Kidney capillary endothelial cell (primary cell): Measurements from ENCODE around the gene SNAI3.

ENCODE experiments used
- DNase-seq: peaks from one replicate; pipeline ENCODE4 v3.0.0-alpha.2; 2018; ENCODE audit warnings: low spot score

SNAI3 gene

DNA sequence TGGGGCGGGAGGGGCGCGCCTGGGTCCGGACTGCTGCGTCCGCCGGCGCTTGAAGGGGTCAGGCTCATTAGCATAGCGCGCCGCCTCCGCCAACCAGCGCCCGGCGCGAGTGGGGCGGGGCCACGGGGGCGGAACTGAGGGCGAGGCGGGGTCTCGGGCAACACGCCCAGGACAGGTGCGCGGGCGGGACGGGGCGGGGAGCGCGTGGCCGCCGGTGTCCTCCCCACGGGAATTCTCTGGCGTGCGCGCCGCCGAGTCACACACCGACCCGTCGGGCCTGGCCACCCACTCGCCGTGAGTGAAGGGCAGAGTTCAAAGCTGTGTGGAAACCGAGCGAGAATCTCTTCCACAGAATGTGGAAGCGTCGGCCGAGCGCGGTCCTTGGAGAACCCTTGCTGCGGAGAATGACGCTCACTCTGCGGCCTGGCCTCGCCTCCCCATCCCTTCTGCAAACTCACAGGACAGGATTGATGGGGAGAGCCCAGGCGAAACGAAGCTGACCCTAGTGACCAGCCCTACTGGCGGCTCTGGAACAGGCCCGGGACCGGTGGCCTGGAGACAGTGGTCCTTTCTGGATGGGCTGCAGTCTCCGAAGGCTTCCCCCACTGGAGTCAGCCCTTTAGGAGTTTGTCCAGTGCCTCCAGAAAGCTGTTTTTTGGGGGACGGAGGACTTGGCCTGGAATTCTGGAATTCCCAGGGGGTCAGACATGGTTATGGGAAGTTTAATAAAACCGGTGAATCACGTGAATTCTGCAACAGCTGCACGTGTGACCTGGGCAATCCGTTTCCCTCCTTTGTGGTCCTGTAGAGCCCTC is at the start of gene SNAI3:
Gene SNAI3 (minus strand): TSS at position 69 of the 815 bp plus-strand sequence. CDS start 101 bp downstream, outside the sequence.
- no peak for DNase-seq

DNA sequence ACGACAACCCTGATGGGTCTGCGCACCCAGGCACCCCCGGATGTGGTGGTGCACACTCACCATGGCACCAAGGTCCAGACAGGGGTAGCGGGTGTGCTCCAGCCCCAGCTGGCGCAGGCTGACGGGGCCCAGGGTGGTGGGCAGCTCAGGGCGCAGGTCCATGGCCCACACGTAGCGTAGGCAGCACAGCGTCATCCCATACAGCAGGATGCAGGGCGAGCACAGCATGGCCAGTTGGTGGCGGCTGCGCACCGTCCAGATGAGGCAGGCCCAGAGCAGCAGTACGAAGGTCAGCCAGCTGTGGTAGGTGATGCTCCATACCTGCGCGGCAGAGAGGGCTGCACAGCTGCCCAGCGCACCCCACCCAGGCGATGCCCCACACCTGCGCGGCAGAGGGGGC is 49.8 kb upstream of the SNAI3 start:
- no peak for DNase-seq

DNA sequence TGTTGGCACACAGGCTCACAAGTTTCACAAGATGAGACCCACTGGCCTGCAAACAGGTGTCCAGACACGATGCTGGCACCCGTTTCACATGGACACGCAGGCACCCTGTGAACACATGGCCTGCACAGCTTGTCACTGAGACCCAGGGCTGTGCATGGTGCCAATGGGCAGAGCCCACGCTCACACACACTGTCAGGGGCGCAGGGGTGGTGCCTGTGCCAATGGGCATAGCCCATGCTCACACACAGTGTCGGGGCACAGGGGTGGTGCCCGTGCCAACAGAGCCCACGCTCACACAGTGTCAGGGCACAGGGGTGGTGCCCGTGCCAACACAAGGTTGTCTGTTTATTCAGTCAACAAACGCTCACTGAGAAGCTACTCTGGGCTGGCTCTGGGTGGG is 49.3 kb upstream of the SNAI3 start:
- no peak for DNase-seq

DNA sequence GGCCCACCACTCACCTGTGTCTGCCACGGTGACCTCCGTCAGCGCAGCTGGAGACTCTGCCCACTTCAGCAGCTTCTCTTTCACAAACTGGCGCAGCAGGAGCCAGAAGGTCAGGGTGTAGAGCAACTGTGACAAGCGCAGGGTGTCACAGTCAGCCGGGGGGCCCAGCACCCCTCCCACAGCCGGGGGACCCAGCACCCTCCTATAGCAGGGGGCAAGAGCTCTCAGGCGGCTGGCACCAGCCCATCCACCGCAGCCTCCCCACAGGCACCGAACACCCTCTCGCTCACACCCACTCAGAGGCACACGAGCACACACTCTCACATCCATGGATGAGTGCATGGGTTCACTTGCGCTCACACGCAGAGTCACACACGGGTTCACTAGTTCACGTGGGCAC is 48.8 kb upstream of the SNAI3 start:
- DNase-seq, result no peak

DNA sequence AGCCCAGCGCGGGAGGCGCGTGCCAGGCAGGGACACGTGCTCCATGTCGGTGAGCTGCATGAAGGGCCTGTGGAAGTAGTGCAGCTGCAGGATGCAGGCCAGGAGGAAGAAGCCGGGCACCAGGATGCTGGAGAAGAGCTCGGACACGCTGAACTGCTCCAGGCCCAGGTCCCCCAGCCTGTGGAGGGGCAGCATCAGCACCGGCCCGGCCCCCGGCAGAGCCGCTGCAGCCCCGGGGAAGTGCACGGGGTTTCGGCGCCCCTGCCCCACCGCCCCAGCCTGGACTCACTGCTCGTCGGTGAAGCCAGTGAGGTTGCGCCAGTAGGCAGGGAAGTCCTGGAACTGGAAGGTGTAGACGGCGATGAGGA is 48.0 kb upstream of the SNAI3 start:
- no peak for DNase-seq

DNA sequence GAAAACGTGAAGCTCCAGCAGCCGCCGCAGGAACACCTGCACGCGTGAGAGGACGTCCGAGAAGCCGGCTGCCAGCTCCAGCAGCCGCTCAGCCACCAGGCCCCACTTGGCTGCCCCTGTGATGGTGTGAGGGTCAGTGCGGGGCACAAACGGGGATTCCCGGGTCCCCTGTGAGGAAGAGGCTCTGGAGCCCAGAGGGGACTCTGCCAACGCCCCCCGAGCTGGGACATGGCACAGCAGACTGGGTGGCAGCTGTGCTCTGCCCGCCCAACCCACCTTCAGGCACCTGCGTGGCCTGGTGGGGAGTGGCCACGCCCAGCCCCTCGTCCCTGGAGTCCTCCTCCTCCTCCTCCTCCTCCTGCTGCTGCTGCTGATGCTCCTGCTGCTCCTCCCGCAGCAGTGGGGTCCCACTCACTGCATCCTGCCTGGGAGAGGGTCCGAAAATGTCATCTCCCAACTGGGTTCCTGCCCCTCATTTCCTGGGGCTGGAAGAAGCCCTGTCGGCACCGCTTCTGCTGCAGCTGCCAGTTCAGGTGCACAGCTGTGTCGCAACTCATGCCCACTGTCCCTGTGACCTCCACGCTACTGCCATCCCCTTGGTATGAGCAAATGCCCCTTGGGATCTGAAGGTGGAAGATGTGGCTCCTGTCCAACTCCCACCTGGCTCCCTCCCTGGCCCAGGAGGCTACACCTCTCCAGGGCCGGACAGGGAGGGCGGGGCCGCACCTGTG is 47.5 kb upstream of the SNAI3 start:
- no peak for DNase-seq

DNA sequence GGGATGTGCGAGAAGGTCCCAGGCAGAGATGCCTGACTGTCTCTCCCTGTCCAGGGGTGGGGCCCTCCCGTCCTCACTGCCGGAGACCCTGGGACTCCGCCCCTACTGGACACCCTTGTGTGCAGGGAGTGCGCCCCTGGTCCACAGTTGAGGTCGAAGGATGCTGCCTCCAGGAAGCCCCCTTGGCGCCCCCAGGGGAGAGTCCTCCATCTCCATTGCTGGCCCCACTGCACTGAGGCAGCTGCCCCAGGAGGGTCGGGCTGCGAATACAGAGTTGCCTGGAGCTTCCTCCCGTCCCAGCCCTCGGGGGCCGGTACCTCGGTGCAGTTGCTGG is 46.6 kb upstream of the SNAI3 start:
- DNase-seq, result no peak

DNA sequence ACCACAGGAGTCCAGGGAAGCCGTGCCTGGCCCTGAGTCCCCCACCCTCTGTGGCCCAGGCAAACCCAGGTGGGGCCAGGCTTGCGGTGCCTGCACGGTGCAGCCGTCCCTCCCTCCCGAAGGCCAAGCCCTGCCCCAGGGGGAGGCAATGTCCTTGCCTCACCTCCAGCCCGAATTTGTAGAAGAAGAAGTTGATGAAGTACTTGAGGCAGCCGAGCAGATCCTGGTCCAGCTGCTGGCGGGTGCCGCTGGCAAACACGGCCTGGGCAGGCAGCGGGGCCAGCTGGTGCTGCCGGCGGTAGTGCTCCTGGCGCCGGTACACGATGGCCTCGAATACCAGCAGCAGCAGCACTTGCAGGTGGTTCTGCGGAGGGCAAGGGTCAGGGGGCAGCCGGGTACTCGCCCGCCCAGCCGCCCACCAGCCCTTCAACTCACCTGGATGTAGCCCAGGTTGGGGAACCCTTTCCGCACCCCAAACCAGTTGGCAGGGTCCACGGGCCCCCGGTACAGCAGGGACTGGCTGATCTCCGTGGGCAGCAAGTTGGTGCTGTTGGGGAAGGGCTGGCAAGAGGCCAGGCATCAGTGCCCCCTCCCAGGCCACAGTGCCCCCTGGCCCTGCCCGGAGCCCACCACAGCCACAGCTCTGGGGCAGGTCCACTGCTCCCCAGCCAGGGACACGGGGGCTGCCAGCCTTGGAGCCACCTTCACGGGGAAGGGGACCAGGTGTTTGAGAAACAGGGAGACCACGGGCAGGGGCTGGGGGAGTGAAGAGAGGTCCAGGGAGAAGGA is 46.1 kb upstream of the SNAI3 start:
- no peak for DNase-seq

DNA sequence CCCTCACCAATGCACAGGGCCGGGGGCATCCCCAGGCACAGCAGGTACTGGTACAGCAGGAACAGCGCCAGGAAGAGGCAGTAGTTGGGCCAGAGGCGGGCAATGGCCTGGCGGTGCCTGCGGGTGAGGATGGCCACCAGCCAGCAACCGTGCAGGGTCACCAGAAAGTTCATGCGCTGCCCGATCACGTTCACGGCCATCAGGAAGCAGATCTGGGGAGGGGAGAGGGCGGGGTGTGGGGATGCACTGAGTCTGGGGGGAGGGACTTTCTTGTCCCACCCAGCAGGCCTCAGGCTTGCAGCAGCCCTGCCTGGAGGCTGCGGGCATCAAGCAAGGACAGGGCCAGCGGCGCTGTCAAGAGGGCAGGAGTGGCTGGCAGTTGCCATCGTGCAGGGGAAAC is 45.4 kb upstream of the SNAI3 start:
- no peak for DNase-seq

DNA sequence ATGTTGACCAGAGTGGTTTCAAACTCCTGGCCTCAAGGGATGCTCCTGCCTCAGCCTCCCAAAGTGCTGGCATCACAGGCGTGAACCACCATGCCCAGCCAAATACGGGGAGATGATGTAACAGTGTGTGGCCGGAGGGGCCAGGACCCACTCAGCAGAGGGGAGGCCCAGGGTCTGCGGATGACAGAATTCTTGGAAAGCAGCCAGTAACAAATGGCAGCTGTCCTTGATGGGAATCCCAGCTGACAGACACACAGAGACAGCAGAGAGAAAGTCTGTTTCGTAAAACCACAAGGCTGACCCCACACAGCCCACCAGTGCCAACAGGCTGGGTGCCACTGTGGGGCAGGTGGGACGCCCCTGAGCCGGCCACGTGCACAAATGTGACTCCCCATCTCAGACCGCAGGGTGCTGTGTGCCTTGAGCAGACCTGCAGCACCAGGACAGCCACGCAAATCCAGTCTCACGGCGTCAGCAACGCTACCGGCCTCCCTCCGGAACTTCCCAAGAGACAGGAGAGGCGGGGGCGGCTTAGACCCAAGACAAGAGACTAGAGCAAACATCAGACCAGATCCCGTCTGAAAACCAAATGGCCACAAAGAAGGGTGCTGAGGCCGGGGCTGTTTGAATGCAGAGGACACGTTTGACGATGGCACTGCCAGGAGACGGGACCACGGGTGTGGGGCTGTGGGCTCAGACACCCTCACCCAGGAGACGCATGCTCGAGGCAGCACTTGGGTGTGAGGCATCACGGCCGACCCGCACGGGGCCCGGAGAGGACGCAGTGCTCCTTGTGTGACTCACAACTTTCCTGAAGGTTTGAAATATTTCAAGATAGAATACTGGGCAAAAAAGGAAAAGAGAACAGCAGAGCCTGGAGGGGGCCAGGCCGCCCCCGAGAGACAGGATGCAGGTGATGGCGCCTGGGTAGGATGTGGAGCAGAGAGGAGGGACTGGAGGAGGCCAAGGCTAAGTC is 44.6 kb upstream of the SNAI3 start:
- DNase-seq, result no peak

DNA sequence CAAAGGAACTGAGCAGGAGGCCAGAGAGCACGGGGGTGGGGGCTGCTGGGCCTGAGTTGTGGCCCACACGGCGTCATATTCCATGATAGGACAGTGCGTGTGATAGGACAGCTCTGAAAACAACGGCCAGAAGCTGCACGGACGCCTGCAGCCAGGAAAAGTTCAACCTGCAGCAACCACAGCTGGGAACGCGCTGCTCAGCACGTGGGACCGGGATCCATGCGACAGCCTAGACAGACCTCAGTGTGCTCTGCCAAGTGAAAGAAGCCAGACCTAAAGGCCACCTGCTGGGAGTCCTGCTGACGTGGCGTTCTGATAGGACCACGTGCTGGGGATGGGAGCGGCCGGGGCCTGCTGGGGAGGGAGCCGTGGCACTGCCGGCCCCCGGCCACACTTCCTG is 41.6 kb upstream of the SNAI3 start:
- DNase-seq, result no peak

DNA sequence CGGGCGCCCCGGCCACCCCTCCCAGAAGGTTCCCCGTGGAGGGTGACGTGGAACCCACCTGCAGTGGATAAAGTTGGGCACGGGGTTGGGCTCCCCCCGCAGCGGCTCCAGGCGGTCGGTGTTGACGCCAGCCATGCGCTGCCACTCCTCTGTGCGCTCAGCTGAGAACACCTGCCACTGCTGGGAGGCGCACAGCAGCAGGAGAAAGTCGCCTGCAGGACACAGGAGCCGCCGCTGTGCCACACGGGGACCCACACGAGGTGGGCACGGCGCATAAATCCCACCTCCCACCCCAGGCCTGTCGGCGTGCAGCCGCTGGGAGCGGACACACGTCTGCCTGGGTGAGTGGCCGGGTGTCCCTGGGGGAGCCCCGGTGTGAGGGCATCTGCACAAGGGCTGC is 40.7 kb upstream of the SNAI3 start:
- DNase-seq, result no peak

DNA sequence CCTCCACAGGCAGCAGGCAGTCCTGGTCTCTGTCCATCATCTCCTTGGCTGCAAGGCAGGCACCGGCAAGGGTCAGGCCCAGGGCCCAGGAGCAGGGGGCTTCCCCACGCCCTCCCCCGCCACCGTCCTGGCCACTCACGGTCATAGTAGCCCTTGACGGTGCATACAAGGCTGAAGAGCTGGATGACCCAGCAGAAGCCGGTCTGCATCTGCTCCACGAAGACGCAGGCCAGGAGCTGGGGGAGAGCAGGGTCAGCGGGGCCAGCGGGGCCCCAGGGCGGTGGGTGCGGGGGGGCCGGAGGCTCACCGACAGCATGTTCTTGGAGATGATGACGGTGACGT is 40.1 kb upstream of the SNAI3 start:
- no peak for DNase-seq

DNA sequence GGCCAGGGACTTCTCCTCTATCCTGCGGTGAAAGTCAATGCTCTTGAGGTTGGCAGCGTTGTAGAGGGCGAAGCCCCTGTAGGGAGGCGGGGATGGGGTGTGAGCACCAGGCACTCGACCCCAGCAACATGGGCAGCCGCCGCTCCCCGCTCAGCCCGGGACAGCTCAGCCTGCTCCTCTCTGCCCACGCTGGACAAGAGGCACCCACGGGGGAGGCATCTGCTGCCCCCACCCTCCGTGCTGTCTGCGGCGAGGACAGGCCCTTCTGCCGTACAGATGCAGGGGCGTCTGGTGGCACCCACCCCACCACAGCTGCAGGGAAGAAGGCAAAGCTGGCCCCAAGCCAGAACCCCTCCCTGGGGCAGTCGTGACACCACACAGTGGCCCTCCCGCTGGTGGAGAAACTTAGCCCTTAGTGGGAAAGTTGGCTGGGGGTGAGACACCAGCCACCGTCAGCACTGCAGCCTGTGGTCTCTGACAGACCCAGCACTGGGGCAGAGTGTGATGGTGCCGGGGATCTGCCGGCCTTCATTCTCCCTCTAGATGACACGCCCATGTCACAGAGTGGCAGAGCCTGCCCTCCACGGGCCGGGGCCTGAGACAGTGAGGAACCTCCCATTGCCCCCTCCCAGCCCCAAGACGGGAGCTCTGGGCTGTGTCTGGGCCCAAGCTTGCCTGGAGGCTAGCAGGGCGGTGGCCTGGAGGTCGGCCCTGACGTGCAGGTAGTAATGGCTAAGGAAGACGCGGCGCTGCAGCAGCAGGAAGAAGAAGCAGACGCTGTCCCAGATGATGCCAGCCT is 39.5 kb upstream of the SNAI3 start:
- DNase-seq, result no peak

DNA sequence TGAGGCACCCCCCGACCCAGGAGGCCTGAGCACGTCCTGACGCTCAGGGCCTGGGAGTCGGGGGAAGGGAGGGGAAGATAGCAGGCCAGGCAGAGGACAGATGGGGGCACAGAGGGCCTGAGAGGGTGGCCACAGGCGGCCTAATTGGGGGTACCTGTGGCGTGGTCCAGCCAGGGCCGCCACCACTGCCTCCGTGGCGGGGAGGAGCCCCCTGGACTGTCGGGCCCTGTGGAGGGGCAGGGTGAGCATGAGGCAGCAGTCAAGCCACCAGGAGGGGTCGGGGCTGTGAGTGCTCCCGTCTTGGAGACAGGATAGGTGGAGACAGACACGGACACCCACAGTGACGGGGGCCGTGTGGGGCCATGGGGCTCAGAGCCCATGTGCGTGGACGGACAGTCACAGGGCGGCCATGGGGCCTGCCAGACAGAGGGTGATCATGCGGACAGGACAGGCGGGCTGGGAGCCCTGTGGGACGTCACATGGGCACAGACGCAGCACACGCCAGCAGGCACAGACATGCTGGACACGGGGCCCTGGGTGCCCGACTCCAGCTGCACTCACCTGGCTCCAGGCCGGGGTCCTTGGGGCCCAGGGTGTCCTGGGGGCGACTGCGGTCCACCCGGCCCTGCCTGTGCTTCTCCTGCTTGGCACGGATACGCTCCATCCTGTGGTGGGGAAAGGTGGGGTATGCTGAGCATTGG is 38.7 kb upstream of the SNAI3 start:
- no peak for DNase-seq

DNA sequence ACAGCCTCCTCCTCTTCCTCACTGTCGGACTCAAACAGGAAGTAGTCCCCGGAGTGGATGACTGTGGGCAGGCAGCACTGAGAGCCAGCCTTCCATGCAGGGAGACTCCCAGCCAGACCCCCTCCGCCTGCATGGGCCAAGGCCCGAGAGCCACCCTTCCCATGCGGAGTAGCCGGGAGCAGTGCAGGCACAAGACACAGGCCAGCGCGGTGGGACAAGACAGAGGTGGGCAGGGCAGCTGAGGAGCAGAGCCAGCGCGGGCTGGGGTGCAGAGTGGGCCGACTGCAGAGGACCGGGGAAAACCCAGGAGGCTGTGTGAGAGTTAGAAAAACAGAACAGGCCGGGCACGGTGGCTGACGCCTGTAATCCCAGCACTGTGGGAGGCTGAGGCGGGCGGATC is 37.6 kb upstream of the SNAI3 start:
- DNase-seq, result no peak

DNA sequence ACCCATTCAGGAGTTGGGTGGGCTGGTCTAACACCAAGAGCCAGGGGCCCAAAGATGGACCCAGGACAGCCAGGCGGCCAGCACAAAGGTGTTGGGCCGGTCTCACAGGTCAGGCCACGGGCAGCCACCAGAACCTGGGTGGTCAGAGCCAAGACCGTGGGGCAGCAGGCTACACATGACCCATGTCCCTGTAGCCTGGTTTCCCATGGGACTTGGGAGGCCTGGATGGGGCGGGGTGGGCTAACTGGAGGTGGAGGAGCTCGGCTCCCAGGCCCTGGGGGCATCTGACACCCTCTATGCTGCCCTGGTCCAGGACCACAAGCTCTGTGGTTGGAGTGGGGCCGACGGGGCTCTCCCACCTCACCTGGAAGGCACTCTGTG is 37.2 kb upstream of the SNAI3 start:
- DNase-seq, result no peak

DNA sequence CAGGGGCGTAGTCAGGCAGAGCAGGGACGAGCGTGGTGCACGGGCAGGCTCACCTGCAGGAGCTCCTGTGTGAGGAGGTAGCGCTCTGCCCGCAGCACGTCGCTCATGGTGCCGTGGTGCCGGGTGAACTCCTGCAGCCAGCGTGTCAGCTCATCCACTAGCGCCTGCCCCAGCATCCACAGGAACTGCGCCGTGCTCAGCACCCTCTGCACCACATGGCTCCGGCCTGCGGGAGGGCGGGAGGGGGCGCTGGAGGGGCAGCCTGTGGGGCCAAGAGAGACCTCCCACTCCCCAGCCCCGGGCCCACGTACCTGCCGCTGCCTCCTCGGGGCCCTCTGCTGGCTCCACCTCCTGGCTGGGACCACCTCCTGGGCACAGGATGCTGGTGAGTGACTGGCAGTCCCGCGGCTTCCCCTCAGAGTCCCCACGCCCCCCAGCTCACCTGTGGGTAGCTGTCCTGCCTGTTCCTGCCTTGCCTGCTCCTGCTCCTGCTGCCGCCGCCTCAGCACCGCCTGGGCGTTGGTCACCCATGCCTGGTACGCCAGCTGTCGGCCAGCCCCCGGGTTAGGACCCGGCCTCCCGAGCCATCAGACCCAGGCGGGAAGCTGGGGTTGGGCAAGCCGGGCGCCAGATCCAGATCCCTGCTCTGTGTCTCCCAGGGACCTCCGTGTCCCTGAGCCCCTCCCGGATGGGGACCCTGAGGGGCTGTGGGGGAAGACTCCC is 36.6 kb upstream of the SNAI3 start:
- no peak for DNase-seq

DNA sequence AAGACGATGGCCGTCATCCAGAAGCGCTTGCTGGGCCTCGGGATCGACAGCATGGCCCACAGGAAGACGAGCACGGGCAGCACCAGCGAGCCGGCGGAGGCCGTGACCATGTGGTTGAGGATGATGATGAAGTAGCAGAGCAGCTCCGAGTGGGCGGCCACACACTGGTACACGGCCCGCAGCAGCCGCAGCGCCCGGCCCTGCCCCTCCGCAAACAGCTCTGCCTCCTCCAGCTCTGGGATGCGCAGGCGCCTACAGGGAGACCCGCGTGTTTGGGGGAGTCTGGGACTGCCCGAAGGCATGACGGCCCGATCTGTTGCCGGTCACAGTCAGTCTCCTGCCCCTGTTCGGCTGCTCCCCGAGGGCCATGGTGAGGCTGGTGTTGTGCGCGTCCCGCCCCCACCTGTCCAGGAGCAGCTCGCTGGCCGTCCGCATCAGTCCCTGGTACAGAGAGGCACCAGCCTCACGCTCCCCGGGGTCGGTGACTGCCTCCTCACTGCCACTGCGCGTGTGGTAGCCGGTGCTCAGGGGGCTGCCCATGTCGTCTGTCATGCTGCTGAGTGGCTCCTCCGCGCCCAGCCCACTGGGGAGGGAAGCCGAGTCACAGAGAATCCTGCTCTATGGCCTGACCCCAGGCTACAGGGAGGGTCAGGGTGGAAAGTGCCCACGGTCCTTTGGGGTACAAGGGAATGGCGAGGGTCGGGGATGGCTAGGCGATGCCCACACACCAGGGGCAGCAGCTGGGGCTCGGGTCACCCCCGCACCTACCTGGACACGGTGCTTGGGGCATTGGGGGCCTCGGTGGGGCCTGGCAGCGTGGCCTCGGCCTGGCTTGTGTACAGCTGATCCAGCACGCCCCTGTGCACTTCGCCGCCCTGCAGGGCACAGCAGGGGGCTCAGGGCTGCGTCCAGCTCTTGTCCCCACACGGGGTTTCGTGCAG is 35.8 kb upstream of the SNAI3 start:
- DNase-seq, result no peak
